Measurements from ENCODE around the gene LHX2.

The LHX2 gene

GRCh38 chr9:124014211-124014955, 2.8 kb downstream of the LHX2 start:
- no peak for DNase-seq

DNA sequence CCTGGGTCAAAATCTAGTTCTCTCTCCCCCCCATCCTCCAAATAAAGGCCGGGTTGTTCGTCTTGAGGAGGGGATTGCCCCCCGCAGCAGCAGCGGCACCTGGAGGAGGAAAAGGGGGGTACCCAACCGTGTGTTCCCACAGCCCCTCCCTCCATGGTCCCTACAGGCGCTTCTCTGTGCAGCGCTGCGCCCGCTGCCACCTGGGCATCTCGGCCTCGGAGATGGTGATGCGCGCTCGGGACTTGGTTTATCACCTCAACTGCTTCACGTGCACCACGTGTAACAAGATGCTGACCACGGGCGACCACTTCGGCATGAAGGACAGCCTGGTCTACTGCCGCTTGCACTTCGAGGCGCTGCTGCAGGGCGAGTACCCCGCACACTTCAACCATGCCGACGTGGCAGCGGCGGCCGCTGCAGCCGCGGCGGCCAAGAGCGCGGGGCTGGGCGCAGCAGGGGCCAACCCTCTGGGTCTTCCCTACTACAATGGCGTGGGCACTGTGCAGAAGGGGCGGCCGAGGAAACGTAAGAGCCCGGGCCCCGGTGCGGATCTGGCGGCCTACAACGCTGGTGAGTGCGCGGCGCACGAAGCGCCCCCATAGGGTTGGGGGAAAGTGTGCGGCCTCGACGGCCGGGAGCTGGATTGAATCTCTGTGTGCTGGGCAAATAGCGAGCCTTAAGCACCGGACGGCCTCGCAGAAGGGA, 3.5 kb downstream of the LHX2 start:
- no peak for DNase-seq

GRCh38 chr9:124015661-124016131, 4.1 kb downstream of the LHX2 start:
- no peak for DNase-seq

GRCh38 chr9:124016175-124017050, 4.8 kb downstream of the LHX2 start:
- no peak for DNase-seq

GRCh38 chr9:124017051-124017928, 5.7 kb downstream of the LHX2 start:
- DNase-seq = no peak

DNA sequence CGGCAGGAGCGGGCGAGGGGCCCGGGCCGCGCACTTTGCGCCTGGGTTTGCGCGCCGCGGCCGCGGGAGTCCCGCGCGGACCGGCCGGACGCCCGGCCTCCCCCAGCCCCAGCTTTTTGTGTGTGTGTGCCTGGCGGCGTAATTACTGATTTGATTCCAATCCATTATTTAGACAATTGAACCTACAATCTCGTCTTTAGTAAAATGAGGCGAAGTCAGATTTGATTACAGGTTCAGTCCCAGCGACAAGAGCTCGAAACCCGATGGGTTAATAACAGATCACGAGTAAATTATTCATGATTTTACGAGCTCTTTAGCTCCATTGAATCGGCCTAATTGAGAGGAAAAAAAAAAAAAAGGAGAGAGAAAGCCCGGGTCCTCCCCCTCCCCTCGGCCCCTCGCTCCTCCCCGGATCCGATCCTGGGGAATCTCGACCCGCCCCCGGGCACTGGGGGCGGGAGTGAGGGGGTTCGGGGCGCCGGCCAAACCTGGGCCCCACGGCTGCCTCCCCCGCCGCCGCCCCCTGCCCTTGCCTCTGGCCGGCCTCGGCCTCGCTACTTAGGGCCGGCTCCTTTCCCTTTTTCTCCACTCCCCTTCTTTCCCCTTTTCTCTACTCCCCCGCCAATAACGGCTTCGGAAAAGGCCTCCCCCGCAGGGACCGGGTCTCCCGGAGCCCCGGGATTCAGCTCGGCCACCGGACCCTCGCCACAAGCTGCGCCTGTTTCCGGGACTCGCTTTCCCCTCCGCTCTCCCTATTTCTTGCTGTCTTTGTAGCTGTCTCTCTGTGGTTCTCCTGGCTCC, 6.6 kb downstream of the LHX2 start:
- DNase-seq = no peak

DNA sequence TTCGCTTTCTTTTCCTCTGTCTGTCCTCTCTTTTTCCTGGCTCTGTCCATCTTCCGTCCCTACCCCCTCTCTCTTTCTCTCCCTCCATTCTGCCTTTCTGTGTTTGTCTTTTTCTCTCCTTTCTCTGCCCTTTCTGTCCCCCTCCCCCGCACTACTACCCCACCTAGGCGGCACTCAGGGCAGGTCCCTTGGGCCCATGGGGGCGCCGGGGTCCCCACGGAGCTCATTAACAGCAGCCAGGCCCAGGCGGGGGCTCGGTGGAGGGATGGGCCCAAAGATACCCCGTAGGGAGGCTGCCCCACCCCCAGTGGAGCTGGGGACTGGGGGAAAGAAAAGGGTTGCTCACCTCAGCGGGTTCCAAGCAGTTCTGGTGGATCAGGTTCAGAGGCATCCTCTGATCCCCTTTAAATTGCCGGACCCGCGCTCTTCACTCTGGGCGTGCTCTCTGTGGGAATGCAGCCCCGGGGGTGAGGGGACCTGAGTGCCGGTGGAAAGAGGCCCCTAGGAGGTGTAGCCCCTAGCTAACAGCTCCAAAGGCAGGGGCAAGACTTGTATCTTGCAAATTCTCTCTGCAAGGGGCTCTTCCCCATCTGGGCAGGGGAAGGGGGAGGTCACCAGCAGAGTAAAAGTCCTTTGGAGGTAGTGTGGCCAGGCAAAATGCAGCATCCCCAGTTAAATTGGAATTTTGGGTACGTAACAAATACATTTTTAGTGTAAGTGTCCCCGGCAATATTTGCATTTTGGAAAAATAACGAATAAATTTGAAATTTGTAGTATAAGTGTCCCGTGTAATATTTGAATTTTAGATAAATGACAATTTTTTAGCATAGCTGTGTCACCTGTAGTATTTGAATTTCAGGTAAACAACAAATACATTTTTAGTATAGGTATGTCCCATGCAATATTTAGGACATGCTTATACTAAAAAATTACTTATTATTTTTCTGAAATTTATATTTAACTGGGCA, 7.4 kb downstream of the LHX2 start:
- no peak for DNase-seq

DNA sequence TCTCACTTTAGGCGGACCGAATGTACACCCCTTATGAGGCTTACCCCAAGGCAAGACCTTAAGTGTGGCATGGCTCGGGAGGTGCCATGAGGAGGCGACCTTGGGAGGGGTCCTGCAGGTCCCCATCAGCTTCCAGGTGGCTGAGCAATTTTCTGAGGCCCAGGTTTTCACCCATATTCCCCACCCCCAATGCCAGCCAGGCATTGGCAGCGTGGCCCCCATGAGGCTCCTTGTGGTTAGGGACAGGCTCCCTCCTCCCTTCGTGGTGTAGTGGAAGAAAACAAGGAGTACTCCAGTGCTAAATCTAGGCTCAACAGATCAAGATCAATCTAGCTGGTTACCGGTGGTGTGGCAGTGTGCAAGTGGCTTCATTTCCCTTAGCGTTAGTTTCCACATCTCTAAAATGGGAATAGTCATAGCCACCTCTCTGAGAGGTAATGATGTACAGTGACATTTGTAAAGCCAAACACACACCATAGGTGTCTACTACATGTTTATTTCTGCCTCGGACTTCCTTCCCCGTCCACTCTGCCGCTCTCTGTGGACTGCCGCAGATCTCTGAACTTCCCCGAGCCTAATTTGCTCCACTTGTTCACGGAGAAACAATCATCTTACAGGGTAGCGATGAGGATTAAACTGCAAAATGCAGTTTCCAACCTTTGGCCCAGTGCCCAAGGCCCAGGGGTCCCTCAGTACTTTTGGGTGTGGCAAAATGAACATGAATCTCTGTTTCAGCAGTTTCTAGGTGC, 8.4 kb downstream of the LHX2 start:
- DNase-seq = no peak

DNA sequence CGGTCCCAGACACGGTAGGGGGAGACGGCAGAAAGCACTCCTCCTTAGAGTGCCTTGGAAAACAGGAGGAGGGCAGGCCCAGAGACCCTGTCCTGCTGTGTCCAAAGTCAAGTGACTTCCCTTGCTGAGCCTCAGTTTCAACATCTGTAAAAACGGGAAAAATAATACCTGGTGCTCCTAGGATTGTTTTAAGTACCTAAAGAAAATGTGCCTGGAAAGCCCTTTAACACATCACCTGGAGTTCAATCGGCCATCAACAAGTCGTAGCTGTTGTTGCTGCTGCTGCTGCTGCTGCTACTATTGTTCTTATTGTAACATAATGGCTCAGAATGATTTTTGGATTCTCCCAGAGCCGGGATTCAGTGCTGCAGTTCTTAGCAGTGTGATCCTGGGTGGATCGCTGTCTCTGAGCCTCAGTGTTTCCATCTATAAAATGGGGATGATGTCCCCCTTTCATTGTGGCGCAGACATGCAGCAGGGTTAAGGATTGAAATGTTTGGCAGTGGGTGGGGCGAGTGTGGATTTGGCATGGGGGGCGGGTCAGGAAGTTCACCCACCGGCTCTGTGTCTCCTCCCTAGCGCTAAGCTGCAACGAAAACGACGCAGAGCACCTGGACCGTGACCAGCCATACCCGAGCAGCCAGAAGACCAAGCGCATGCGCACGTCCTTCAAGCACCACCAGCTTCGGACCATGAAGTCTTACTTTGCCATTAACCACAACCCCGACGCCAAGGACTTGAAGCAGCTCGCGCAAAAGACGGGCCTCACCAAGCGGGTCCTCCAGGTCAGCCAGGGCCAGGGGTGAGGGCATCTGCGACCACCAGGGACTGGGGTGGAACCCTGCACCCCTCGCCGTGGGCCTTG, 9.2 kb downstream of the LHX2 start:
- DNase-seq = no peak

- DNase-seq = no peak
These were observed 9.8 kb downstream of the LHX2 start for GRCh38 chr9:124021385-124021769.

DNA sequence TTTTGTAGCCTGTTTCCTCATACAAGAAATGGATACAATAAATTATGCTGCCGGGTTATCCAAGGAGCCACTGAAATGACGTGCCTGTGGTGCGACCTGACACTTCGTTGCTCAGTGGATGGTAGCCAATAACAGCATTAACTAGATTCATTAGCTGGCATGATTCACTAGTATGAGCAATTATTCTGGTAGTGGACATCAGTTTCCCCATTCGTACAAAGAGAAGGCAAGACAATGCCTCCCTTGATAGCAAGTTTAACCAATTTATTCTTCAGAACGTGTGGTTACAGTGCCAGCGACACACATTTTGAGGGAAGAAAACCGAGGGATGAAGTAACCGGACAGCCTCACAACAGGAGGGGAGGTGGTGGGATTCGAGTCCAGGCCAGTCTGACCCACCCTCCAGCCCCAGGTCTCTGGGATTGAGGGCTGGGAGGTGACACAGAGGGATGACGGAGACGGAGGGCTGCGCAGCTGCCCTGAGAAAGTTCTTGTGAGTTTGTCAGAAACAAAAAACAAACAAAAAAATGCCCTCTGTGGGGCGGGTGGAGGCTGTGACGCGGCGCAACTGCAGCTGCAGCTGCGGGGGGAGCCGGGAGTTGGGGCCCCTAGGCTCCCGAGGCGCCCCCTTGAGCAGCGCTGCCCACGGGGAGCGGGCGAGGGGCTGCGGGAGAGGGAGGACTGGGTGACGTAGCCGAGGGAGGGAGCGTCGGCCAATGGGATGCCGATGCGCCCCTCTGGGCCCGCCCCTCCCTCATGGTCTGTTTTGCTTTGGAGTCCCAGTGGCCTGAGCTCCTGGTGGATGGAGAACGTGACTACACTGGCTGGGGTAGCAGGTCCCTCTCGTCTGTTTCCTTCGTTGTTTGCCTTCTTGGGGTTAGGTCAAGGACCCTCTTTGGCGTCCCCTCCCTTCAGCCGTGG, 10.9 kb downstream of the LHX2 start:
- no peak for DNase-seq

- no peak for DNase-seq
These were observed 12.5 kb downstream of the LHX2 start for GRCh38 chr9:124024107-124024506.

DNA sequence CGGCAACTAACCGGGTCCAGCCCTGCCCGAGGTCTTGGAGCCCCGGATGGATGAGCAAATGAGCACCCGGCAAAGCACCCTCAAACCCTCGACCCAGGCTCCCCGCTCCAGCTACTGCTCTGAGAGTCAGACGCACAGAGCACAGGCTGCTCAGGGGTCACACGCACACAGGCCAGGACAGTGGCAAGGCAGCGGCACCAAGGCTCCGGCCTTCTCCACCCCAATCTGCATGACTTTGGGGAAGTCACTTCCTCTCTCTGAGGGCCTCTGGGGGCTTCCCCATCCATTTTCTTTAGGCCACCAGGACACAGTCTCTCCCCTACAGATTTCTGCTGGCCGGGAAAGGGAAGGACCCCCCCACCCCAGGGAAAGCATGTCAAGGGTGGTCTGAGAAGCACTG, 18.0 kb downstream of the LHX2 start:
- DNase-seq = no peak

DNA sequence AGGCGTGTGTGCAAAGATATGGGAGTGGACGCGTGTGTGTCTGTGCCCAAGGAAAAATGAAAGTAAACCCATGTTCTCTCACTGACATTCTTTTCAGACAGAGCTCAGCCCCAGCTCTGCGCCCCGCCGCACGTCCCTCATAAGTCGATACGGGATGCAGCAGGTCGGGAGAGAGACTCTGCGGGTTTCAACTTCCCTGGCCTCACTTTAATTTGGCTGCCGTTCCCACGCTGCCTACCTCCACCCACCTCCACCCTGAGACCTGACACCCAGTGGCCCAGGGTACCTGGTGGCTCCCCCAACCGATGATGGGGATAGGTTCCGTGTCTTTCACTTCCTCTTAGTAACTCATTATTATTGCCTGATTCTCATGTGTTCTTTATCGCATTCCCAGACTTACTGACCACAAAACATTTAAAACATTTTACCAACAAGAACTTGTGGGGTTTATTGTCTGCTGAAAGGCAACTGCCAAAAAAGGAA, 19.4 kb downstream of the LHX2 start:
- no peak for DNase-seq

- no peak for DNase-seq
These were observed 20.7 kb downstream of the LHX2 start for GRCh38 chr9:124032247-124032646.

DNA sequence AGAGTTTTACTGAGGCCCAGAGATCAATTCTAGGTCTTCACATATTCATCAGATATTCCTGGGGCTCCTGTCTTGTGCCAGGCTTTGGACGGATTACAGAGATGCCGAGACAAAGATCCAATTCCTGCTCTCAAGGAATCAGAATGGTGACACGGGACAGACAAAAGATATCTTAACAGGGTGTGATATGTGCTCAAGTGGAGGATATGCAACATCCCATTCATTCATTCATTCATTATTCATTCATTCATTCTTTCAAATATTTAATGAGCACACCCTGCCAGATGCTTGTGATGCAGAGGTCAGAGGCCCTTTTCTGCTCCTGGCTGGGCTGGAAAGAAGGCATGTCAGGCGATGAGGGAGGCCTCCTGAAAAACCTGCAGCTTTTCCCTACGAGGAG, 21.8 kb downstream of the LHX2 start:
- DNase-seq = no peak

GRCh38 chr9:124033967-124034366, 22.4 kb downstream of the LHX2 start:
- no peak for DNase-seq

Data from stimulated activated CD4-positive, alpha-beta T cell treated with anti-CD3 and anti-CD28 coated beads, Interleukin-12 subunit alpha, Interleukin-12 subunit beta, amount 100 ng/mL, for 4 hours (primary cell).